ENCODE measurements around the gene CACNA2D2. TPM values are rescaled to one million over a fixed set of nuclear protein-coding genes. Genes with fewer than 3 reads are reported as not detected.

The CACNA2D2 gene
- total and polyA plus RNA-seq, 2 of the 4 experiments (the other 2 are of a cell fraction), result 0.15 TPM; not detected in 1

DNA sequence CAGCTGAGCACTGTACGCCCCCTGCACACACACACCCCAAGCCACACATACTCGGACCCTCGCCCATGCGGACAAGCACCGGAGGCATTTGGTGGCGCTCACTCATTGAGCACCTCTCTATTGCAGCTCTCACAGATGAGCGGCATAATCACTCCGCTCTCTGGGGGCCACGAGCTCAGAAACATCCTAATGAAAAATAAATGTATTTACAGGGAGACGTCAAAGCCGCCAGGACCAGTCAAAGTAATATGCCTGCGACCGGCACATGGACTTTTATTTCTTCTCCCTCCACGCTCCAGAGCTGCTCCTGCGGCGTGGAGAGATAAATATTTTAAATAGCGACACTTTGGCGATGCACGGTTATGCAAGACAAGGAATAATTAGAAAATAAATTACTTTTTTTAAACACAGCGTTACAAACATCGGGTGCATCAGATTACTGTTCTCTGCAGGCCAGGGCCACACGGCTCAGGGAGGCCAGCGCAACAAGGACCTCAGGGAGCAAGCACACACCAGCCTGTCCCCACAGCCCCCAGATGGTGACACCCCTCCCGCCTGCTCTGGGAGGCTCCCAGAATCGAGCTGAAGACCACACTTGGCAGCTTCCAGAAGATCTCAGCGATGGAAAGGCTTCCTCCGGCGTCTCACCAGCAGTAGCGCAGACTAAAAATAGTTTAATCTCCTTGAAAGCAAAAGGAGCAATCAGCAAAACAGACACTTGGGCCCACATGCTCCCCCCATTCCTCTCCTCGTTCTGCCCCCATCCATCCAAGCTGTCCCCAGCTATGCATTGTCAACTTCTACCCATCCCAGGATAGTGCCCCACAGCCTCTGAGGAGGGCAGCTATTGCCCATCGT lies 48.0 kb downstream of the CACNA2D2 start:
- no peak overlapping the region for H2BK15ac ChIP-seq (ENCODE audit: low read depth, low read length)
- H2BK5ac ChIP-seq (ENCODE audit: low read depth, low read length, poor library complexity, severe bottlenecking), result no peak overlapping the region
- H3K56ac ChIP-seq (ENCODE audit: extremely low read depth, insufficient read depth, low read length), result no peak overlapping the region
- H4K20me1 ChIP-seq (ENCODE audit: insufficient read depth, low read length), result no peaks in the 10 kb centered on the region
- no peak overlapping the region for H4K91ac ChIP-seq (ENCODE audit: insufficient read depth, low read depth, low read length)
- H3K9me3 ChIP-seq (ENCODE audit: control insufficient read depth, insufficient read depth, low read length), result no peaks in the 10 kb centered on the region
- ChIA-PET CTCF (no interaction called here), POLR2A (ENCODE audit: unreplicated experiment) (no interaction called here)
- H2AK9ac ChIP-seq (replicated peaks; ENCODE audit: low read depth, low read length, poor library complexity), result no peak overlapping the region
- no TSS peak for BruUV-seq (replicated peaks)
- 49% methylated on average over 5 of the region's 31 CpGs; no CpG with 5 or more reads in 1 of the 2 experiments for WGBS, 2 experiments (ENCODE audit: extremely low coverage in 2 of 2, insufficient read length in 1 of 2)
- no peak overlapping the region for H2AK5ac ChIP-seq (ENCODE audit: low read depth, low read length)
- no peaks in the 10 kb centered on the region for H3K36me3 ChIP-seq (ENCODE audit: control insufficient read depth, insufficient read depth, low read length)
- no peak overlapping the region for H3K4me3 ChIP-seq (ENCODE audit: insufficient read depth, low read depth, low read length)
- dilution Hi-C loops (cut with HindIII; ENCODE audit: low sequenced_read_pairs, unreplicated experiment) (no loop called here), intact Hi-C loops (cut with micrococcal nuclease) (no loop called here), in situ Hi-C loops (cut with MboI; ENCODE audit: low sequenced_read_pairs) (no loop called here)
- H3K9ac ChIP-seq (ENCODE audit: low read depth, low read length), result no peak overlapping the region
- peaks cover 42% of the 10 kb centered on the region for H3K27me3 ChIP-seq (ENCODE audit: control insufficient read depth, insufficient read depth, low read length)
- ATAC-seq (ENCODE audit: low read depth), result no peak; the same call in 1 of the 2 replicates
- H3K27ac ChIP-seq (ENCODE audit: insufficient read depth, low read length), result no peak overlapping the region
- H3K14ac ChIP-seq (replicated peaks; ENCODE audit: low read depth, low read length), result no peak overlapping the region
- no peaks in the 10 kb centered on the region for H3K79me1 ChIP-seq (ENCODE audit: low read depth in 1 of 2, low read length in 2 of 2)
- H4K8ac ChIP-seq (ENCODE audit: low read depth in 2 of 2, low read length in 2 of 2), result no peak overlapping the region
- H2BK120ac ChIP-seq (ENCODE audit: low read depth, low read length), result no peak overlapping the region
- H3K4me2 ChIP-seq (ENCODE audit: low read depth, low read length), result no peak overlapping the region
- no peak overlapping the region for H3K4ac ChIP-seq (ENCODE audit: low read depth, low read length)
- H3K9me1 ChIP-seq (ENCODE audit: insufficient read depth, low read length), result no peaks in the 10 kb centered on the region; the same call in 1 of the 2 replicates
- H3K4me1 ChIP-seq (ENCODE audit: control insufficient read depth, insufficient read depth, low read length), result no peaks in the 10 kb centered on the region
- no peak for DNase-seq
- H3K18ac ChIP-seq (ENCODE audit: low read depth, low read length), result no peak overlapping the region
- no peak overlapping the region for H2BK20ac ChIP-seq (ENCODE audit: low read depth, low read length)
- peak overlapping the region; percentile 23 for H2AFZ ChIP-seq (replicated peaks; ENCODE audit: low read length, poor library complexity)
- H3K23ac ChIP-seq (ENCODE audit: low read depth, low read length), result no peak overlapping the region
- H4K5ac ChIP-seq (ENCODE audit: low read depth, low read length), result no peak overlapping the region
- TF ChIP-seq CHD1 (IDR thresholded peaks at IDR 0.05; ENCODE audit: low read depth, low read length) (no peak), CEBPB (IDR thresholded peaks at IDR 0.05; ENCODE audit: low read depth, low read length) (no peak), RAD21 (IDR thresholded peaks at IDR 0.05; ENCODE audit: low read length) (no peak), MXI1 (IDR thresholded peaks at IDR 0.05; ENCODE audit: borderline replicate concordance, low read depth, low read length) (no peak), POLR2A (IDR thresholded peaks at IDR 0.05; ENCODE audit: low read depth, low read length) (no peak), SMC3 (IDR thresholded peaks at IDR 0.05; ENCODE audit: low read depth, low read length) (no peak), MAFK (IDR thresholded peaks at IDR 0.05; ENCODE audit: low read depth, low read length) (no peak), CTCF (conservative IDR thresholded peaks at IDR 0.05; ENCODE audit: low read depth, low read length) (no peak), RCOR1 (IDR thresholded peaks at IDR 0.05; ENCODE audit: insufficient replicate concordance, low read length) (no peak), MAZ (IDR thresholded peaks at IDR 0.05; ENCODE audit: borderline replicate concordance, low read depth, low read length) (no peak), RFX5 (IDR thresholded peaks at IDR 0.05; ENCODE audit: low read depth, low read length) (no peak), BHLHE40 (IDR thresholded peaks at IDR 0.05; ENCODE audit: low read depth, low read length) (no peak), FOS (IDR thresholded peaks at IDR 0.05; ENCODE audit: low read depth, low read length) (no peak)
- TF ChIP-seq, protein P1, sequence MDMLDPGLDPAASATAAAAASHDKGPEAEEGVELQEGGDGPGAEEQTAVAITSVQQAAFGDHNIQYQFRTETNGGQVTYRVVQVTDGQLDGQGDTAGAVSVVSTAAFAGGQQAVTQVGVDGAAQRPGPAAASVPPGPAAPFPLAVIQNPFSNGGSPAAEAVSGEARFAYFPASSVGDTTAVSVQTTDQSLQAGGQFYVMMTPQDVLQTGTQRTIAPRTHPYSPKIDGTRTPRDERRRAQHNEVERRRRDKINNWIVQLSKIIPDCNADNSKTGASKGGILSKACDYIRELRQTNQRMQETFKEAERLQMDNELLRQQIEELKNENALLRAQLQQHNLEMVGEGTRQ (IDR thresholded peaks at IDR 0.05; ENCODE audit: low read depth, low read length), result no peak
- TF ChIP-seq, protein P2, sequence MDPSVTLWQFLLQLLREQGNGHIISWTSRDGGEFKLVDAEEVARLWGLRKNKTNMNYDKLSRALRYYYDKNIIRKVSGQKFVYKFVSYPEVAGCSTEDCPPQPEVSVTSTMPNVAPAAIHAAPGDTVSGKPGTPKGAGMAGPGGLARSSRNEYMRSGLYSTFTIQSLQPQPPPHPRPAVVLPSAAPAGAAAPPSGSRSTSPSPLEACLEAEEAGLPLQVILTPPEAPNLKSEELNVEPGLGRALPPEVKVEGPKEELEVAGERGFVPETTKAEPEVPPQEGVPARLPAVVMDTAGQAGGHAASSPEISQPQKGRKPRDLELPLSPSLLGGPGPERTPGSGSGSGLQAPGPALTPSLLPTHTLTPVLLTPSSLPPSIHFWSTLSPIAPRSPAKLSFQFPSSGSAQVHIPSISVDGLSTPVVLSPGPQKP (IDR thresholded peaks at IDR 0.05; ENCODE audit: borderline replicate concordance, low read depth, low read length), result no peak
